HG02885 (cell line): ENCODE results near the gene ARHGEF7.

Experiments
- ATAC-seq: cut with Tn5 transposase; IDR thresholded peaks from one replicate; pipeline ENCODE4 v1.9.1; 2021; ENCODE audit warnings: mild to moderate bottlenecking; ENCODE audit not compliant: unreplicated experiment, poor library complexity

ARHGEF7 gene

DNA sequence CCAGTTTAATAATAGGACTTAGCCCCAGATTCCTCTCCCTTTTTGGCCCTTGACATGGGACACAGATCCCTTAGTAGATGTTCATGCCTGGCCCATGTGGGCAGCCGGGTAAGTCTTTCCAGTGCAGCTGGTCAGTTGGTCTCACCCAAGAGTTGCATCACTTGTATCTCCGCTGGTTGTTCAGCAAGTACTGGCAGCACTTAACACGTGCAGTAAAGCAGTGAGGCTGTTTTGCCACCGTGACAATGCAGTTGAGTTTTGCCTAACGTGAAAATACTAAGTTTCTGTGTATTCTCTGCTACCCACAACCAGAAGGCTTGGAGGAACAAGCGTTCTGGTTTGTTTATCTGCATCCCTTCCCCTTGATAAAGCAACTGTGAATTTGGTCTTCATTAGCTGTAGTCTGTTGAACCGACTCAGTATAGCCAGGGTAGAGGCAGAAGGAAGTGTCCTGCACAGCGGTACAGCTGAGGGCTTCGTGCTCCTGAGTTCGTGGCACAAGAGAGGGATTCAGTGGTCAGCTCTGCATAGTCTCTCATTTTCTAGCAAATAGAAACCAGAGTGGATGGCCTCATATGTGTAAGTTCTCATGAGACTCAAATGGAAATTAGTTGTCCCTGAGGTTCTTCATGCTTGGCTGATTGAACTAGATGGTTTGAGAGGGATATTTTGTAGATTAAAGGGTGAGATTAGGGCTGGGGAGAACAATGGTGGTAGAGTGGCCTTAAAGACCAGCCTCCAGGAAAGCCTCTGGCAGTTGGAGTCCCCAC, 50.3 kb downstream of the ARHGEF7 start:
- peak; percentile 68 for ATAC-seq

DNA sequence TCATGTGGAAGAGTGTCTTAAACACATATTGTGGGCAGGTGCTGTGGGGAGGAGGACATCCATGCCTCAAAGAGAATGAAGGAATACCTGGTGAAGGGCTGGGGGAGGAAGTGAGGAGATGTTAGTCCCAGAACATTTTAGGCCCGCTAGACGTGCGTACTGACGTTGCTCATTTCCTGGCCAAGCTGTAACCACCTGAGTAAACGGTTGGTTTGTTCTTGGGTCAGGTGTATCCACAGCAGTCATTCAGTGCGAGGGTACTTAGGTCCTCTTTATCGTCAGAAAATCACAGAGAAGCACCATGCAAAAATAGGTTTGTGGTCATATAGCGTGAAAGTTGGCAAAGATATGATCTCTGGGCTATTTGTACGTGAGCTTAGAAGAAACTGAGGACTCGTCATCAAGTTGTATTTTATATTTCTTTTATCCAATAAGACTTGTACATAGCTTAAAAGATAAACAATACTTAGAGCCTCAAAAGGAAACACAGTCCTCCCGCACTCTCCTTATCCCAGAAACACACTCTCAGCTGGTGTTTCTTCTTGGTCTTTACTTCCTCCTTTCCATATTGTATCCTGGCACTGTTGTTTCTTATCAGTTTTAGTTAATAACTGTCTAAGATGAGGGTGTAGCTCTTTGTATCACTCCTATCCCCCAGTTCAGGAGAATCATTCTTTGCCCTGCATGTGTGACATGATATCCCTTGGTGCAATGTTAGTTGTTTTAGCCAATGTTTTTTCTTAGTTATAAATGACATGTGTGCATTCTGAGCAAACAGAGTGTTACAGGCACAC, 52.0 kb downstream of the ARHGEF7 start:
- ATAC-seq, result no peak

DNA sequence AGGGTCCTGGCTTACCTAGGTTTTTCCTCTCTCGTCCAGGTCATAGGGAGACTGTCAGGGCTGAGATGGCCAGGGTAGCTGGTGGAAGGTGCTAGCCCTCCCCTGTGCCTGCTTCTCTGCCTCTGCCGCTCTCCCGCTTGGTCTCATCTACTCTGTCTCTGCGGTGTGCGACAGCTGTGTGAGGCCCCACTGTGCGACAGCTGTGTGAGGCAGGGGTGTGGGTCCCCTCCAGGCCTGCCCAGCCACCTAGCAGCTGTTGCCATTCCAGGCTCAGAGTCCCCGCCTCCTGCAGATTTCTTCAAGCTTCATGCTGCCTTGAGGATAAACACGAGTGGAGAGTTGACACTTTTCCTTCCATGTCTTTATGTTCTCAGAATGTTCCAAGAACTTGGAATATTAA, 53.0 kb downstream of the ARHGEF7 start:
- no peak for ATAC-seq

DNA sequence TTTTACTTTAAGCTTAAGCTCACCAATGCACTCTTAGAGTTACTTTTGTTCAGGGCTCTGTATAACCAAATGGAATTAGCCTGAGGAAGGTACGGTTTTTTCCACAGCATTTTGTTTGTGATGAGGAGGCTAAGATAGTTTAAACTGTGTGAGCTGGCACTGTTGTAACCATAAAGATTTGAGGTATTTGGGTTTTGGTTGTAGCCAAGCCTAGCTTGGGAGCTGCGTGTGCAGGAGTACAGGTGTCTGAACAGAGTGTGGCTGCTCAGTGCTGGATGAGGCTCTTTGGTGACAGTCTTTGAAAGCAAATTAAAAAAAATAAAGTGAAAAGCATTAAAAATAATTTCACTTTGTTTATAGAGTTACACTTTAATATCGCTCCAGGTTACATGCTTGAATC, 56.0 kb downstream of the ARHGEF7 start:
- no peak for ATAC-seq

DNA sequence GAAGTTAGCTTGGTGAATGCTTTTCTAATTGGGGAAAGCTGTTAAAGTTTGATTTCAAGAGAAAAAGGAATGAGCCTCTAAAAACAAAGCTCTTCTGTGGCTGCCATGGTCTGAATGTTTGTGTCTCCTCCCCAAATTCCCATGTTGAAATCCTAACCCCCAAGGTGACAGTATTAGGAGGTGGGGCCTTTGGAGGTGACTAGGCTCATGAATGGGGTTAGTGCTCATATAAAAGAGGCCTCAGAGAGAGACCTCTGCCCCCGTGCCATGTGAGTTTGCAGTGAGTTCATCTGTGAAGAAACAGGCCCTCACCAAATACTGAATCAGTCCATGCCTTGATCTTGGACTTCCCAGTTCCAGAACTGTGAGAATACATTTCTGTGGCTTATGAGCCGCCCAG, 56.5 kb downstream of the ARHGEF7 start:
- no peak for ATAC-seq

DNA sequence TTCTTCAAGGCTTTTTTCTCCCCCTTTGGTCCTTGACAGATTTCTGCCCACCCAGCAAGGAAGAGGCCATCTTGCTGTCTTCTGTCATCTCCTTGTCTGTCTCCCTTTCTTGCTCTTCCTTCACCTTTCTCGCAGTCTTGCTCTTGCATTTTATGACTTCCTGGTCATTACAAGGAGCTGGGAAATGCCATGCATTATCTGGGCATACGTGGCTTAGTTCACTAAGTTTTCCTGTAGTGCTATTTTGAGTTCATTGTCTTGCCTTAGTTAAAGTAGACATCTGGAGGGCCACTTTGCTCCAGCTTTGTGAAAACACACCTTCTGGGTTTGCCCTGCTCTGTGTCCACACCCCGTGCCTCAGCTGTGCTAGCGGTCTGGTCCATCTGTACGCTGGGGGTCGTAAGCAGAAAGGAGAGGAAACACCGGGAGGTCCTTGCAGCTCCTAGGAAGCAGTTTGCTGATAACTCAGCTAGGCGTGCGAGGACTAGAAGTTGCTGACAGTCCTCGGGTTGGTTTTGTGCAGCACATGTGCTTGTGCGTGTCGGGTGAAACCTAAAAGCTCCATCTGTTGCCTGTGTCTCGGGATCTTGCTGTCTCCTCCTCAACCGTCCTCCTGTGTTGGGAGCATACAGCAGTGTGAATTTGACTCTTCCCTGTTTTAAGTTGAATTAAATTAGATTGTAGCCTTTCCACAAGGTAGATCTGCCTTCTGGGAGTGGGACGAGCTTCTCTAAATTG, 59.4 kb downstream of the ARHGEF7 start:
- no peak for ATAC-seq

DNA sequence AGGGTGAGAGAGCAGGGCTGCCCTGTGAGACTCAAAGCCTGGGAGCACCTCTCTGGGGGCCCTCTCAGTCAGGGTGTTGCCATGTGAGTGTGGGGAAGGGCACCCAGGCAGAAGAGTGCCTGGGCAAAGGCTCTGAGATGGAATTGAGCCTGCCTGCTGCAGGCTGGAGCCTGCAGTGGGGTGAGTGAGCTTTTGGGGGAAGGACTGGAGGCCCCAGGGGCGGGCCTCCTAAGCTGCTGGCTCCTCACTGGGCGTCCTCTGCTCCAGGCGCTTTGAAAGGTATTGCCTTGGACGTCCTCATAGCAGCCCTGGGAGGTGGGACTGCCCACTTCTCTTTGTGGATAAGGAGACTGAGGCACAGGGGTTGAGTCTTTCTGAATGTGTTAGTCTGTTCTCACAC, 60.3 kb downstream of the ARHGEF7 start:
- ATAC-seq, result no peak

DNA sequence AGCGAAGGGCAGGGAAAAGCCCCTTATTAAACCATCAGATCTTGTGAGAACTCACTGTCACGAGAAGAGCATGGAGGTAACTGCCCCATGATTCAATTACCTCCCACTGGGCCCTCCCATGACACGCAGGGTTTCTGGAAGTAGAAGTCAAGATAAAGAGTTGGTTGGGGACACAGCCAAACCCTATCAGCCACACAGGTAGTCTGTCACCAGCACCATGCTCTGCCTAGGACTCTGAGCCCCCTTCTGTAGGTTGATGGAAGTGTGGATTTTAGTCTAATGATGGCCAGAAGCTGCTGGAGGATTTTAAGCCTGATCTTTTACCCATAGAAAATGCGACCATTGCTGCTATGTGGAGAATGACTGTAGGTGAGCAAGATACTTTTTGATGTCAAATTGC, 60.8 kb downstream of the ARHGEF7 start:
- no peak for ATAC-seq

DNA sequence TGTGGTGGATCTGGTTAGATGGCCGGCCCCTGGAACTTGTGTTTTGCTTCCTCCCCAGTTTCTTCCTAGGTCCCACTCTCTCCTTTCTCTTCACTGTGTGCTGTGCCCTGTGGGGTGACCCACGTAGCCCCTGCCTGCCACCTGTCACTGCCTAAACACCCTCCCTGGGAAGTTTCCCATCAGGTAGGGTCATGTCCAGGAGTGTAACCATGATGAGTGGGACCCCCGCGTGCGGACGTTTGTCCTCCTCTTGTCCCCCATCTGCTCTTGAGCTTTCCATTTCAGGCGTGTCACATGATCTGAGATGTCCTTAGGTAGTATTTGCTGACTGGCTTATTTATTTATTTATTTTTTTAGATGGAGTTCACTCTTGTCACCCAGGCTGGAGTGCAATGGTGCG, 61.3 kb downstream of the ARHGEF7 start:
- no peak for ATAC-seq

DNA sequence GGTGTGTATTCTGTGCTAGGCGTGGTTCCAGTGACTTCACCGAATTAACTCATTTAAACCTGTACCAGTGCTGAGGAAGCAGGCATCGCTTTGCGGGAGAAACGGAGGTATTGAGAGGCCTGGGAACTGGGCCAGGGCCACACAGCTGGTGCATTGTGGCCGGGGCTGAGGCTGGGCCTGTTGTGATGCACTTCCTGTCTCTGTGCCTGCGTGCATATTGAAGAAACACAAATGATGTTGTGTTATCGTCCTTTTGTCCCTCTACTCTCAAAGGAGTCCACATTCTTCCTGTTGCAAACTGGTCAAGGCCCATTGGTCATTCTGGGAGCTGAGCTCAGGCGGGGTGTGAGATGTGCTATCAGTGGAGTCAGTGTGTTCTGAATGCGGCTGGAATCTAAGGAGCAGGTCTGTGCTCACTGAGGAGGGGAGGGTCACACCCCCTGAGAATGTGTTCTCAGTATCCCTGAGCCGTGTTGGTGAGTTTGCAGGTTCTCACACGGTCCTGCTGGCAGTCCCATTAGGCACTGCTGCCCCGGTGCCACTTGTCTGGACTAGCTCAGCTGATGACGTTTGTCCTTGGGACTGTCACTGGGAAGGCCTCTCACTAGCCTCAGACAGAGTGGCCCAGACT, 62.1 kb downstream of the ARHGEF7 start:
- ATAC-seq, result no peak

DNA sequence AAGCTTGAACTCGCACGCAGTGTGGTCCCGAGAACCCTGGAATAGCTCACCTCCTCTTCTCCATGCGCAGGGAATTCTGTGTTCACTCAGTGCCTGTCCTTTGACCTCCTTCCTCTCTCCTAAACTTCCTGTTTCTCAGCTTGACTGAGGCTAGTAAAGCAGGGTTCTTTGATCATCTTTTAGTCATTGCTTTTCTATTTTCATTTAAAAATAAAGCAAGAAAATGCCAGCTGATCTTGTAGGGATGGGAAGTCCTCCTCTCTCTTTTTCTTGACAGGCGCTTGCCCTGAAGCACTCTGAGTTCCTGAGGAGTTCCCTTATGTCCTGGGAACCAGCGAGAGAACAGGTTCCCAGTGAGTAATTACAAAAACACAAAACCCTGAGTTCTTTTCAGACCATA, 62.8 kb downstream of the ARHGEF7 start:
- ATAC-seq, result no peak

DNA sequence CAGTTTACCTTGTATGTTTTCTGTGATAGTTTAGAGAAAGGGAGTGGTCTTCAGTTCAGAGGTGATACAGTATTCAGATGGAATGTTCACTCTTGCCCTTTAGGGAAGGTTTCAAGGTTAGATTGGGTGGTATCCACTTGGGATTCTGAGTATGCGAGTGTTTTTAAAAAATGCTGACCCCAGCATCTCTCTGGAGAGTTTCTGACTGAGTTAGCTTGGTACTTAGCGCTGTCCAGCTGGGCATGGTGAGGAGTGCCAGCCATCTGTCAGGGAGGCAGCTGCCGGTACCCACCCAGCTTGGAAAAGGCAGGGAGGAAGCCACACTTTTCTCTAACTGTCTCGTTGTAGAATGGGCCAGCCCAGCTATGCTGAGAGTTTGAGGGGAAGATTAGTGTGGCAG, 63.3 kb downstream of the ARHGEF7 start:
- no peak for ATAC-seq

DNA sequence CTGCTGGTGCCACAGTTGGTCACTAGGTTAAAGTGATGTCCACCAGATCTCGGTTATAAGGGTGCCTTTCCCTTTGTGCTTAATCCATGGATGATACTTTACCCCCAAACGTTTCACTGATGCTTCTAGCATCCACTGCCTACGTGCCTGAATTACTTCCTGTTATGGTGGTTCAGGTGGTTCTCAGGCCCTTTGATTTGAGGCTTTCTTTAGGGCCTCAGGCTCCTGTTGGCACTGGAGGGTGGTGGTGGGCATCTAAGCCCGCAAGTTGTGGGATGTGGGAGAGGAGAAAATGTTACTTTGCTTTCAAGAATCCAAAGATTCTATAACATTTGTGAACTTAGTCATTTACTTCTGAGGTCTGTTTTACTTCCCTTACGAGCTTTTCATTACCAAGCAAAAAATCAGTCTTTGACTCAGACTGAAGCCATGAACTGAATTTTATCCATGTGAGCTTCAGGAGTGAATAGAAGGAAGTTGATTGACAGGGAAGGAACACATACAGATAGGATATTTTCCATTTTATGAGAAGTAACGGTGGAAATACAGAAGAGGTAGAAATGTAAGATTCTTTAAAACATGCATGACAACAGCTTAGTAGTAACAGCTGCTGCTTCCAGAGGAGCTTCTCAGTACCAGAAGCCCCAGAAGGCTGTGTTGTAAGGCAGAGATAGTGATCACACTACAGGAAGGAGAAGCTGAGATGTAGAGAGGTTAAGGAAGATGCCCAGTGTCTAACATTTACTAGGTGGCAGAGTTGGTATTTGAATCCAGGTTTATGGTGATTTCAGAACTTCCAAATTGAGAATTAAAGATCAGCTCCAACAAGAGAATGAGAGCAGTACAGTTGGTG, 65.0 kb downstream of the ARHGEF7 start:
- ATAC-seq, result no peak

DNA sequence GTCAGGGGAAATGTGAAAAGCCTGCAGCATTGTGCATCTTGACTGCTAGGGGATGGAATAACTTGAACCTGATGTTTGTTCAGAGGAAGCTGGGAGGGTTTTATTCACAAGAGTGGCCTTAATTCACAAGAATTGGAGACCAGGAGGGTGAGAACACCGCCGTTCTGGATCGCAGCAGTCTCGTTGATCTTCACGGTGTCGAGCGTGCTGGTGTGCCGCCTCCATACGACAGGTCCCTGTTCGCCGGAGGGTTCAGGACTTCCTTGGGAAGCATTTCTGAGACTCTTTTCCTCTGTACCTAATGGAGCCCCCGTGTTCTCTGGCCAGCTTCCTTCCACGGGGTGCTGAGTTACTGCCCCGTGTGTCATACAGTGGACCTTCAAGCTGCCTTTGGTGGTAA, 66.9 kb downstream of the ARHGEF7 start:
- ATAC-seq, result no peak

DNA sequence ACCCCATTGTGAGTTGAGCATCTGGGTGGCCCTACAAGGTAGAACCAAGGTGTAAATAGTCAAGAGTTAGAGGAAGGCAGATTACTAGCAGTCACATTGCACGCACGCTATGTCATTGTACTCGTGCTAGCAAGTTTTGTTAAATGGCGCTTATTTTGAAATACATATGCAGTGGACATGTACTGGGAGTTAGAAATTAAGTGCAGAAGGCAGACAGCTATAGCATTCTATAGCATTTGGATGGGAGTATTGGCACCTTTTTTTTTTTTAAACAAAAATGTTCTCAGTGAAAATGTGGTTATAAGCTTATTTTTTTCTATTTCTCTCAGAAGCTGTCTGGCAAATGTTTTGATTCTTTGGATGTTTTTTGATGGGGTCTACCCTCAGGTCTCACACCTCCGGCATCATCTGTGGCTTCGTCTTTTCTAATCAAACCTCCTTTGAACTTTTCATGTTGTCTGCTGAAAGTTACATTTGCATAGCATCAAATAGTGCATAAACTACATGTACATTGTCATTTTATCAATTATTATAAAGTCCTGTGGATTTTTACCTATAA, 68.1 kb downstream of the ARHGEF7 start:
- no peak for ATAC-seq

DNA sequence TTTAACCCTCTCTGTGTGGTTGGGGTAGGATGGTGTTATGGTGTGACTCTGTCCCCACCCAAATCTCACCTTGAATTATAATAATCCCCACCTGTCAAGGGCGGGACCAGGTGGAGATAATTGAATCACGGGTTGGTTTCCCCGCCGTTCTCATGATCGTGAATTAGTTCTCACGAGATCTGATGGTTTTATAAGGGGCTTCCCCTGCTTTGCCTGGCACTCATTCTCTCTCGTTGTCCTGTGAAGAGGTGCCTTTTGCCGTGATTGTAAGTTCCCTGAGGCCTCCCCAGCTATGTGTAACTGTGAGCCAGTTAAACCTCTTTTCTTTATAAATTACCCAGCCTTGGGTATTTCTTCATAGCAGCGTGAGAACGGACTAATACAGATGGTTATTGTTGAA, 68.8 kb downstream of the ARHGEF7 start:
- ATAC-seq, result no peak

DNA sequence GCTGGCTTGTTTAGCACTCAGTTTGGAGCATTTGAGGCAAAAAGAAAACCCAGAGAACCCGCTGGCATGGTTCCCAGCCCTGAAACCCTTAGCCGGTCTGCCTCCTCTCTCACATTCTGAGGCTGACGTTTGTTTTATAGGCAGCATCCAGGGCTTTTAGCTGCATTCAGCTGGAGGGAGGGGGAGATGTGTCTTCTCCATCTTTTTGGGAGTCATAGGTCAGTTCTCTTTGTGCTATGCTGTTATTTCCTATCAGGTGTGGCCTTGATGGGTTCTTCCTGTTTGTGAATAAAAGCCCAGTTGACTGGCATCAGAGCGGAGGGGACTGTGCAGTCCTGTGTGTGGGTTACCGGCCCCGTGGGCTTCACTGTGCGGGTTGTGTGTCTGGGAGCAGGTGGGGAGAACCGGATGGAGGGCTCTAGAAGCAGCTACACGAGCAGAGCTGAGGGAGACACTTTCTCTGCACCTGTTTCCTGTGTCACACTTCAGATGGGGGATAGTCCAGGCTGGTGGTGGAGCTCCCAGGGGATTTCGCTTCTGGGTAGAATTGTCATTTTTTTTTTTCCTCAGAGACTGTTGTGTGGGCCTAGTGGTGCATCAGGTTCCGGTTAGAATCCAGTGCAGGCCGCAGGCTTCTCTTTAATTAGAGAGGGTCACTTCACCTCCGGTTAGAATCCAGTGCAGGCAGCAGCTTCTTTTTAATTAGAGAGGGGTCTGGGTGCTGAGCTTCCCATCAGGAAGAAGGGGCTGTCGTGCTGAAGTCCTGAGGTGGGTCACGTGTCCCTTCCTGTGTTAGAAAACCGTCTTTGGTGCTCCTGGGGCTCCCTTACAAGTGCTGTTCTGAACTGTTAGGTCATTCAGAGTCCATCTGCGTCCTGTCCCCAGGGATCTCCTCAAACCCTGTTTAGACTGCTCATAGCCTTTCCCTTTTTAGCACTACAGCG, 69.6 kb downstream of the ARHGEF7 start:
- ATAC-seq, result peak; percentile 85

DNA sequence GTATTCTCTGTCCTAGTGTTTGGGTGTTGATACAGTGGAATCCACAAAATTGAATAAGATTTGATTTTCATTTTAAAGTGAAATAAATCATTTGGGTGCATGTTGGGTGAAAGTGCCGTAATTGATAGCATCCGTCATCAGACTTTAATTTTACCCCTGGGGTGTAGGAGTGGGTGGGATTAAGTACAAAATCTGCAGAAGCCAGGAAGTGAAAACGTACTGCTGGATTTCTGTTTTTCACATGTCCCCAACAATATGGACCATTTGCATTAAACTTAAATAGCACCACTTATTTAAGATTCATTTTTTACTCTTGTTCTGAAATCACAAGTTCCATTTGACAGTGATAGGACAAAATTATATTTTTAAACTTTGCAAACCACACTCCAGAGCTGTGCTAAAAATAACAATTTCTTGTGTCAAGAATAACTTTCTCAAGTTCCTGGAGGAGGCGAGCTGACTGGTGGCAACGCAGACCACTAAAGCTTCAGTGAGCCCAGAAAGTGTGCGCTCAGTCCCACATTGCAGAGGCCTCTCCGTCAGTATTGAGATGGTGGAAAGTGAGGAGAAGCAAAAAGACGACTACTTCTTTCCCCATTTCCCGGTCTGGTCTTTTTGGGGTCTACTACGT, 71.3 kb downstream of the ARHGEF7 start:
- peak; percentile 30 for ATAC-seq
